Omental fat pad (tissue), 4 donors: Measurements from ENCODE around the gene NADK. TPM values are rescaled to one million over a fixed set of nuclear protein-coding genes. Genes with fewer than 3 reads are reported as not detected.
"Not testable (repeated sequence)": the region's sequence is repeated elsewhere in the genome, so short reads cannot be mapped to it uniquely, and the experiment has no call there.

Experiments used
- ATAC-seq: fragments of 150-250 bp; one replicate; pipeline ENCODE4 v1.9.1; 2016; ENCODE audit warnings: mild to moderate bottlenecking, moderate library complexity; ENCODE audit not compliant: low FRiP score
- DNase-seq: peaks from one replicate; pipeline ENCODE4 v3.0.0-alpha.2; 2019; ENCODE audit warnings: low spot score
- CTCF ChIP-seq, 3 donors: fragments of 450-650 bp; IDR thresholded peaks; one replicate each; pipeline ENCODE4 v1.5.1; 2016 to 2017; ENCODE audit warnings: antibody characterized with exemption in 3 of 3, mild to moderate bottlenecking in 3 of 3, moderate library complexity in 2 of 3
- total RNA-seq, 4 donors: library from RNA; depleted of rRNA; stranded (reverse); fragments of >200 nt; gene quantifications; one replicate each; pipeline ENCODE4 v1.1.0, GENCODE V29; 2016

The NADK gene
- total RNA-seq, 4 donors from 2014 or later, result 97.2 to 136 (median 114) TPM

- DNase-seq (no peak), ATAC-seq (no peak)
- TF ChIP-seq CTCF (IDR thresholded peaks at IDR 0.05), result no peak
Observed at GRCh38 chr1:1703796-1704195, 74.5 kb downstream of the NADK start.

GRCh38 chr1:1702506-1702905 is 75.8 kb downstream of the NADK start:
- not testable (repeated sequence) for ATAC-seq, DNase-seq

Other genes with a start within 250 kb of the NADK start
- 1 to 10 TPM; 2.6 to 3.5 (median 3.1) TPM for gene TMEM240, start 237.8 kb downstream of the NADK start, total RNA-seq
- gene SSU72, start 203.6 kb downstream of the NADK start, total RNA-seq, result 100 to 1,000 TPM in 3 of 4 donors, 10 to 100 TPM in 1; 95.7 to 130 (median 107) TPM
- gene FNDC10, start 178.3 kb downstream of the NADK start, total RNA-seq, result 1 to 10 TPM in 3 of 4 donors, not detected in 1; 1.9 to 2.6 (median 2.2) TPM
- gene MIB2, start 163.0 kb downstream of the NADK start, total RNA-seq, result 10 to 100 TPM; 33.7 to 52.2 (median 40.2) TPM
- gene MMP23B, start 146.3 kb downstream of the NADK start, total RNA-seq, result 10 to 100 TPM in 3 of 4 donors, 1 to 10 TPM in 1; 9.8 to 61.7 (median 18.5) TPM
- gene CDK11B, start 119.5 kb downstream of the NADK start, total RNA-seq, result 10 to 100 TPM; 16.3 to 25.3 (median 19.2) TPM
- 10 to 100 TPM; 22.1 to 52.9 (median 36.0) TPM for gene SLC35E2B, start 85.7 kb downstream of the NADK start, total RNA-seq
- gene CDK11A, start 54.1 kb downstream of the NADK start, total RNA-seq, result 10 to 100 TPM; 25.0 to 77.7 (median 39.0) TPM
- gene GNB1, start 112.6 kb upstream of the NADK start, total RNA-seq, result 100 to 1,000 TPM; 104 to 175 (median 152) TPM
- gene CALML6, start 136.8 kb upstream of the NADK start, total RNA-seq, result not detected
- 1 to 10 TPM in 3 of 4 donors, under 1 TPM in 1; 0.74 to 5.7 (median 3.5) TPM for gene TMEM52, start 140.8 kb upstream of the NADK start, total RNA-seq
- under 1 TPM in 1 of 4 donors, not detected in 3; 0.24 TPM for gene CFAP74, start 225.3 kb upstream of the NADK start, total RNA-seq
- gene GABRD, start 240.9 kb upstream of the NADK start, total RNA-seq, result not detected